NCI-H187 (cell line): Measurements from ENCODE around the gene ATRX.

Experiments
- DNase-seq, 2 experiments: peaks; one replicate each; lab custom pipeline; 2025; lab: John Stamatoyannopoulos, UW

Gene ATRX

GRCh38 chrX:77493677-77494553 is 292.1 kb downstream of the ATRX start:
- DNase-seq, result no peak

GRCh38 chrX:77484045-77484444 is 302.0 kb downstream of the ATRX start:
- DNase-seq, result no peak

- no peak for DNase-seq
Measured at GRCh38 chrX:77455437-77455836, 330.6 kb downstream of the ATRX start.
